OCI-LY1 (cell line): ENCODE results near the gene SDC3.

Experiments
- H2AFZ ChIP-seq: fragments of 200-600 bp; sonication (generic), shearing (Covaris generic); 2 replicates; pipeline ENCODE4 v1.6.0; 2014; ENCODE audit warnings: antibody characterized with exemption, mild to moderate bottlenecking, low read length
- H3F3A ChIP-seq: fragments of 200-600 bp; sonication (generic), shearing (Covaris generic); 2 replicates; pipeline ENCODE4 v1.6.0; 2014; ENCODE audit warnings: mild to moderate bottlenecking, antibody characterized with exemption, low read length, moderate library complexity; ENCODE audit not compliant: insufficient read depth
- H3K27ac ChIP-seq: fragments of 200-600 bp; sonication (generic); 2 replicates; pipeline ENCODE4 v1.5.1; 2014; ENCODE audit warnings: low read length, mixed run types, mild to moderate bottlenecking, low read depth; ENCODE audit not compliant: poor library complexity, severe bottlenecking
- H3K27me3 ChIP-seq: fragments of 200-600 bp; sonication (generic); 2 replicates; pipeline ENCODE4 v1.6.0; 2014; ENCODE audit warnings: antibody characterized with exemption, mild to moderate bottlenecking, low read length, moderate library complexity; ENCODE audit not compliant: insufficient read depth
- H3K36me3 ChIP-seq: fragments of 200-600 bp; sonication (generic); 2 replicates; pipeline ENCODE4 v1.6.1; 2014; ENCODE audit warnings: mild to moderate bottlenecking, antibody characterized with exemption, low read length, moderate library complexity, mixed read lengths; ENCODE audit not compliant: insufficient read depth
- H3K4me1 ChIP-seq: fragments of 200-600 bp; sonication (generic); 2 replicates; pipeline ENCODE4 v1.5.1; 2014; ENCODE audit warnings: mild to moderate bottlenecking, low read length, moderate library complexity; ENCODE audit not compliant: insufficient read depth, severe bottlenecking
- H3K4me2 ChIP-seq: fragments of 200-600 bp; sonication (generic), shearing (Covaris generic); 2 replicates; pipeline ENCODE4 v1.6.1; 2014; ENCODE audit warnings: low read length
- H3K4me3 ChIP-seq: fragments of 200-600 bp; sonication (generic); 2 replicates; pipeline ENCODE4 v1.5.1; 2014; ENCODE audit warnings: low read length, low read depth, mild to moderate bottlenecking, mixed read lengths; ENCODE audit not compliant: poor library complexity, severe bottlenecking
- H3K79me2 ChIP-seq: fragments of 200-600 bp; shearing (Covaris generic); 2 replicates; pipeline ENCODE4 v1.6.1; 2016; ENCODE audit warnings: mixed run types, low read length, mixed read lengths; ENCODE audit not compliant: insufficient read depth
- H3K9ac ChIP-seq: fragments of 200-600 bp; sonication (generic), shearing (Covaris generic); 2 replicates; pipeline ENCODE4 v1.6.1; 2014; ENCODE audit warnings: mild to moderate bottlenecking, low read length, mixed read lengths
- H3K9me2 ChIP-seq: fragments of 200-600 bp; sonication (generic), shearing (Covaris generic); 2 replicates; pipeline ENCODE4 v1.6.1; 2014; ENCODE audit warnings: low read depth, mild to moderate bottlenecking, low read length, mixed read lengths
- H3K9me3 ChIP-seq: fragments of 200-600 bp; shearing (Covaris generic); 2 replicates; pipeline ENCODE4 v1.6.1; 2014; ENCODE audit warnings: low read length, mixed read lengths
- H4K20me1 ChIP-seq: fragments of 200-600 bp; sonication (generic), shearing (Covaris generic); 2 replicates; pipeline ENCODE4 v1.6.0; 2016; ENCODE audit warnings: mild to moderate bottlenecking, low read length; ENCODE audit not compliant: insufficient read depth
- EZH2 ChIP-seq: fragments of 200-600 bp; sonication (generic), shearing (Covaris generic); IDR thresholded peaks from 2 replicates; pipeline ENCODE4 v1.8.0; 2017; ENCODE audit warnings: borderline replicate concordance, mixed run types, mild to moderate bottlenecking, antibody characterized with exemption, low read length, moderate library complexity, mixed read lengths
- TF ChIP-seq, protein P1 (sequence below): fragments of 200-600 bp; sonication (generic), shearing (Covaris generic); IDR thresholded peaks from 2 replicates; pipeline ENCODE4 v1.5.1; 2017; ENCODE audit warnings: mild to moderate bottlenecking, antibody characterized with exemption, low read length, moderate library complexity, mixed read lengths

The SDC3 gene

DNA sequence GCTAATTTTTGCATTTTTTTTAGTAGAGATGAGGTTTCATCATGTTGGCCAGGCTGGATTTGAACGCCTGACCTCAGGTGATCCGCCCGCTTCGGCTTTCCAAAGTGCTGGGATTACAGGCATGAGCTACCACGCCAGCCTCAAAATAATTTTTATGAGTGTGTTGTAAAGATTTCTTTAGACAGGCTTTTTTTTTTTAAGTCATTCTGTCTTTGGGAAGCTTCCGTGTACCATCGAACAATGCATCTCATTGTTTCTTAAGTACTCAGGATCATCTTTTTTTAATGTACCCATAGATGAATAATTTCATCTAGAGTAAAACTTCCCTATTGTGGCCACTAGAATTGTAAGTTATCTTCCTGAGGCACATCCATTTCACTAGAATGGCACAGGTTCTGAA, 19.6 kb upstream of the SDC3 start:
- no peak overlapping the region for H3K4me3 ChIP-seq
- H3K4me2 ChIP-seq = no peak overlapping the region
- no peak overlapping the region for H3K9ac ChIP-seq
- H3K27me3 ChIP-seq = no peaks in the 10 kb centered on the region
- no peaks in the 10 kb centered on the region for H4K20me1 ChIP-seq
- no peaks in the 10 kb centered on the region for H3F3A ChIP-seq
- no peak overlapping the region for H2AFZ ChIP-seq
- no peak overlapping the region for H3K27ac ChIP-seq
- no peaks in the 10 kb centered on the region for H3K79me2 ChIP-seq
- TF ChIP-seq, protein P1, sequence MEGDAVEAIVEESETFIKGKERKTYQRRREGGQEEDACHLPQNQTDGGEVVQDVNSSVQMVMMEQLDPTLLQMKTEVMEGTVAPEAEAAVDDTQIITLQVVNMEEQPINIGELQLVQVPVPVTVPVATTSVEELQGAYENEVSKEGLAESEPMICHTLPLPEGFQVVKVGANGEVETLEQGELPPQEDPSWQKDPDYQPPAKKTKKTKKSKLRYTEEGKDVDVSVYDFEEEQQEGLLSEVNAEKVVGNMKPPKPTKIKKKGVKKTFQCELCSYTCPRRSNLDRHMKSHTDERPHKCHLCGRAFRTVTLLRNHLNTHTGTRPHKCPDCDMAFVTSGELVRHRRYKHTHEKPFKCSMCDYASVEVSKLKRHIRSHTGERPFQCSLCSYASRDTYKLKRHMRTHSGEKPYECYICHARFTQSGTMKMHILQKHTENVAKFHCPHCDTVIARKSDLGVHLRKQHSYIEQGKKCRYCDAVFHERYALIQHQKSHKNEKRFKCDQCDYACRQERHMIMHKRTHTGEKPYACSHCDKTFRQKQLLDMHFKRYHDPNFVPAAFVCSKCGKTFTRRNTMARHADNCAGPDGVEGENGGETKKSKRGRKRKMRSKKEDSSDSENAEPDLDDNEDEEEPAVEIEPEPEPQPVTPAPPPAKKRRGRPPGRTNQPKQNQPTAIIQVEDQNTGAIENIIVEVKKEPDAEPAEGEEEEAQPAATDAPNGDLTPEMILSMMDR = no peak
- TF ChIP-seq EZH2 = no peak
- peaks cover 18% of the 10 kb centered on the region for H3K36me3 ChIP-seq
- H3K9me2 ChIP-seq = no peaks in the 10 kb centered on the region
- no peaks in the 10 kb centered on the region for H3K9me3 ChIP-seq
- H3K4me1 ChIP-seq = no peaks in the 10 kb centered on the region

DNA sequence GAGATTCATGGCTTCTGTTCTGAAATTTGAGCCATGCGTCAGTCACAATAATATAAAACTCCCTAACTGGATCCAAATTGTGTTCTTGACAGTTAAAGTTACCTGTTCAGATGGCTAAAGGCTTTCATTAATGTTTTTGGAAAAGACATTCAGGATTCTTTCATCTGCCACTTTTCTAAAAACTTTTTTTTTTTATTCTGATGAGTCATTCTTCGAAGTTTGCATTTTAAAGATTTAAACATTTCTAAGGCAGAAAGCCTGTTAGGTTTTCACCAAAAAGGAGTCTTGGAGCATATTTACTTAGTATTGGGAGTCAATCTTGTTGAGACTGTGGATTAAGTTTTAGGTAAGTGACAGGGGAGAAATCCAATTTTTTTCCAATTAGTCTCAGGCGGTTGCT, 18.9 kb upstream of the SDC3 start:
- Histone ChIP-seq H2AFZ (no peak overlapping the region), H3K9ac (no peak overlapping the region)

DNA sequence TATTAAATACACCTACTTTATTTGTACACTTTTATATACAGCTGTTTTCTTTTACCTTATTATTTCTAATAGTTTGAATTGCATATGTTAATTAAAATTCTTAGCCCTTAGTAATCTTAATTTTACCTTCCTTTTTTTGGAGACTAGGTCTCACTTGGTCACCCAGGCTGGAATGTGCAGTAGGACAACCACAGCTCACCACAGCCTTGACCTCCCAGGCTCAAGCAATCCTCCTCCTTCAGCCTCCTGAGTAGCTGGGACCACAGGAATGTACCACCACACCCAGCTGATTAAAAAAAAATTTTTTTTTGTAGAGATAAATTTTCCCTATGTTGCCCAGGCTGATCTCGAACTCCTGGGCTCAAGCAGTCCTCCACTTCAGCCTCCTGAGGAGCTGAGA, 15.0 kb upstream of the SDC3 start:
- no peaks in the 10 kb centered on the region for H3K36me3 ChIP-seq
- H3K27ac ChIP-seq = no peak overlapping the region
- no peaks in the 10 kb centered on the region for H3K9me2 ChIP-seq
- H2AFZ ChIP-seq = no peak overlapping the region
- no peak for TF ChIP-seq EZH2
- TF ChIP-seq, protein P1 = no peak
- no peak overlapping the region for H3K9ac ChIP-seq
- no peaks in the 10 kb centered on the region for H3K79me2 ChIP-seq
- no peaks in the 10 kb centered on the region for H3K4me1 ChIP-seq
- no peaks in the 10 kb centered on the region for H3K27me3 ChIP-seq
- H3F3A ChIP-seq = no peaks in the 10 kb centered on the region
- H3K4me2 ChIP-seq = no peak overlapping the region
- H3K9me3 ChIP-seq = no peaks in the 10 kb centered on the region
- H4K20me1 ChIP-seq = no peaks in the 10 kb centered on the region
- H3K4me3 ChIP-seq = no peak overlapping the region

More for the DNA sequence above, 18.9 kb upstream of the SDC3 start:
- H3K4me3 ChIP-seq = no peak overlapping the region
- no peak for TF ChIP-seq EZH2
- TF ChIP-seq, protein P1 = no peak
- no peaks in the 10 kb centered on the region for H3F3A ChIP-seq
- no peaks in the 10 kb centered on the region for H3K4me1 ChIP-seq
- no peak overlapping the region for H3K4me2 ChIP-seq
- H3K9me2 ChIP-seq = no peaks in the 10 kb centered on the region
- H4K20me1 ChIP-seq = no peaks in the 10 kb centered on the region
- no peak overlapping the region for H3K27ac ChIP-seq
- H3K79me2 ChIP-seq = no peaks in the 10 kb centered on the region
- H3K9me3 ChIP-seq = no peaks in the 10 kb centered on the region
- no peaks in the 10 kb centered on the region for H3K27me3 ChIP-seq
- peaks cover 14% of the 10 kb centered on the region; the same call in 1 of the 2 replicates for H3K36me3 ChIP-seq
